GM19238 (cell line): ENCODE results near the gene RGS19.

Experiments
- DNase-seq: peaks from one replicate; pipeline ENCODE4 v3.0.0; 2011; ENCODE audit warnings: low spot score; ENCODE audit not compliant: insufficient read length

RGS19 gene

DNA sequence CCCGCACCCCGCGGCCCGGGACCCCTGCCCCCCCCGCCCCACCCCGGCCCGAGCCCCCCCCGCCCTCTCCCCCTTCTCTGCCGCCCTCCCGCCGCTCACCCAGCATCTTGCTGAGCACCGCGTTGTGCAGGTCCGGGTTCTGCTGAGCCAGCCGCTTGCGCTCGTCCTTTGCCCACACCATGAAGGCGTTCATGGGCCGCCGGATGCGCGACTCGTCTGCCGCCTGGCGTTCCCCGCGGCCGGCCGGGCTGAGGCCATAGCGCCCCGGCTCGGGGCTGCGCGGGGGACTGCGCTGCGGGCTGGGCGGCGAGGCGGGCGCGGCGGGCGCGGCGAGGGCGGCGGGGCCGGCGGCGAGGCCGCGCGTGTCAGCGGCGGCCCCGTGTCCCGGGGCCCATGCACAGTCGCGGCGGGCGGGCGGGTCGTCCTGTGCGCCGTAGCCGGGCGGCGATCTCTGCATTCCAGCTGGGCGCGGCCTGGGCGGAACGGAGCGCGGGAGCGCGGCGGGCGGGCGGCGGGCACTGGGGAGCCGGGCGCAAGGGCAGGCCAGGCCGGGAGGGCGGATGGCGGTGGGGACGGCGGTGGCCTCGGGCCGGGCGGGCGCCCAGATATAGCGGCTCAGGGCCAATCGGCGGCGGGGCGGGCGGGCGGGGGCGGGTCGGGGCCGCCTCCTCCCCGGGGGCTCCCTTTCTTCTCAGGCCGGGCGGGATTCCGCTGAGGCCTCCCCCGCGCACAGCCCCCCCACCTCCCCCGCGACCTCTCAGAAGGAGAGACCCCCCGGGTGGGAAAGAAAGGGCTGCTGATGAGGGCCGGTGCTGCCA lies 30.0 kb downstream of the RGS19 start, which contains the start of gene SOX18:
Gene SOX18, minus strand, starts transcription at position 580 of the 818 bp plus-strand sequence. Its CDS starts 123 bp downstream, at position 457.
- no peak for DNase-seq

DNA sequence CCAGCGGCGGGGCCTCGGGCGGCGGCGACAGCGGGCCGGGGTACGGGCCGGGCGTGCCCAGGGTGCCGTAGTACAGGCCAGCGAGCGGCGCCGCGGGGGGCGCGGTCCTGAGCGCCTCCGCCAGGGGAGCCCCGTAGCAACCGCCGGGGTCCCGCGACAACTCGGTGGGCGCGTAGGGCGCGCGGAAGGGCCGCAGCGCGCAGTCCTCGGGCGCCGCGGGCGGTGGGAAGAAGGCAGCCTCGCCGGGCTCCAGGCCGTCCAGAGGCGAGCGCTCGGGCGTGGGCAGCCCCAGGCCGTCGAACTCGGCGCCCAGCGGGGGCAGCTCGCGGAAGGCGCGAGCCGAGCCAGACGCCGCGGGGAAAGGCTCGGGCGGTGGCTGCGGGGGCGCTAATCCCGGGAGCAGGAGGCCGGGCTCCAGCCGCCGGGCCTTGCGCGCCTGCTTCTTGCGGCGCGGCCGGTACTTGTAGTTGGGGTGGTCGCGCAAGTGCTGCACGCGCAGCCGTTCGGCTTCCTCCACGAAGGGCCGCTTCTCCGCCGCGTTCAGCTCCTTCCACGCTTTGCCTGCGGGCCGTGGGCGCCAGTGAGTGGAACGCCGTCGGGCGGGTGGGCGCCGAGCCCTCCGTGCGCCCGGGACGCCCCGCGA lies 30.8 kb downstream of the RGS19 start:
- DNase-seq, result no peak

DNA sequence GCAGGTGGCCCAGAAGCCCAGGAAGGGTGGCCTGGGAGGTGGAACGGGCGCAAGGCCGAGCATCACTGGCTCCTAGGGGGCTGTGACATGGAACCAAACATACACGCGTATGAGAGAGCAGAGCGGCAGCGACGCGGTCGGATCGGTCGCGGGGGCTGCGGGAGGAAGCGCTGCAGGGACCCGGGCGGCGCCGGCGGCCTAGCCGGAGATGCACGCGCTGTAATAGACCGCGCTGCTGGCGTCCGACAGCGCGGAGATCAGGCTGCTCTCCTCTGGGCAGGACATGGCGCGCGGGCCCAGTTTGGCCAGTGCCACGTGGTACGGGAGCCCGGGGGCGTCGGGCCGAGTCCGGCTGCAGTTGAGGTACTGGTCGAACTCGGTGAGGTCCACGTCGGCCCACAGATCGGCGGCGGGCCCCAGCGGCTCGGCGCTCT lies 31.3 kb downstream of the RGS19 start:
- no peak for DNase-seq

DNA sequence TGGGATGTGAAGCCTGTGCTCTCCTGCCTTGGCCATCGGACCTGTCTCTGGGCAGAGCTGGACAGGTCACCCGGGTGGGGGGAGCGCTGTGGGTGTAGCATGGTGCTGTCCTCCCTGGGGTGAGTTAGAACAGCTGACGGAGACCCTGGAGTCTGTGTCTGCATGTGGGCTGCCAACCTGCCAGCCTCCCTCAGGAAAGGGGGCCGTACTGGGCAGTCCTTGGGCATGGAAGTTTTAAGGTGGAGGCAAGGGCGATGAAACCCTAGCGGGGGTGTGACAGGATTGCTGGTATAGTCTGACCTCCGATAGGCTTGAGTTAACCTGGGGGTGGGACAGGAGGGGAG lies 32.3 kb downstream of the RGS19 start:
- DNase-seq, result no peak

DNA sequence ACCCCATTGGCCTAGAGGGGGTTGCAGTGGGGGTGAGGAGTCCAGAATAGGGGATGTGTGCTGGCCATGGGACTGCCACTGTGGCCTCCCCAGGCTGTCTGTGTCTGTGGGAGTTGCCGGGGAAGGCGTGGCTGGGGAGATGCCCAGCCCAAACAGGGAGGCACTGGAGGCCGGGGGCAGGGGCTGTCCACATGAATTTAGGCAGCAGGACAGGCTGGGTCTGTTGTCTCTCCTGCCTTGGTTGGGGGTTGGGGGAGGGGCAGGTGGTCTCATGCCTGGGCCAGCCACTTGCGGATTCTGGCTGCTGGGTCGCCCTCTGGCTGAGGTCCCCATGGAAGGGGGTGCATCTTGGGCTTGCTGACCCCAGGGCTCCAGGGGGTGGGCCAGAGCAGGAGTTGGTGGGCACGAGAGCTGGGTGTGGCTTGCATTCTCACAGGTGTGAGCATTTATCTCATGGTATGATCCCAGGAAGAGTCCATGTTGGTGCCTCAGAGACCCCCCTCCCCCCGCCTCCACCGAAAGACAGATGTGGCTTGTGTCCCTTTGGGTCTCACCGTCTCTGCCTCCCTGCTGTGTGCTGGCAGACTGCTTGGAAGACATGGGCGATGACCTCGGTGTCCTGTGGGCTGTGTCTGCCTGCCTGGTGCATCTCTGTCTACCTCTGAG lies 33.8 kb downstream of the RGS19 start:
- DNase-seq, result no peak

DNA sequence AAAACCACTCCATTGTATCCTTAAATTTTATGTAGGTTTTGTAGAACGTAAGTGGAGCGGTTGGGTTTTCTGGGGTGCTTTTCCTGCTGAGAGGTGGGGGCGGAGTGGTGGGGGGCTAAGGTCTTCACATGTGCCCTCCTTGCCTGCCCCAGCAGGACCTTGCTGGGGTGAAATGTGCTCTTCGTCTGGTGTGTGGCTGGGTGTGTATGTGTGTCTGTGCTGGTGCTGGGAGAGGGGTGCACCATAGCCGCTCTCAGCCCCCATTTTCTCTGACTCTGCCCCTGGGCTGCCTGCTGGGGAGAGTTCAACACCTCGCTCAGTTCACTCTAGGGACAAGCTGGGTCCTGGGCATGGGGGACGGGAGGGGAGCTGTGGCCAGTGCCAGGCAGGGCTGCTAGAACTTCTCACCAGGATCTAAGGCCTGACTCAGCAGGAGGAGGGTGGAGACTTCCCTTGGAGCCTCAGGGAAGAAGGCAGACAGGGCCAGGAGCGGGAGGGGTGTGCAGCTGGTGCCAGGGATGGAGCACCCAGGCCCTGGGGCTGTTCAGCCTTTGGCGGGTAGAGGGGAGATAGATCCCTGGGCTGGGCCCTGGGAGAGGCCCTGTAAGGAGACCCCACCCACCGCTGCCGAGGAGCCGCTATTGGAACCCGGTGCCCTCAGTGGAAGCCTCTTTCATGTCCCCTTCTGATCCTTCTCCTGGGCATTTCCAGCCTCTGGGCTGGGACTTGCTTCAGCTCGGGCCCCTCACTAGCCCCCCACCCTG lies 34.7 kb downstream of the RGS19 start:
- DNase-seq, result no peak

DNA sequence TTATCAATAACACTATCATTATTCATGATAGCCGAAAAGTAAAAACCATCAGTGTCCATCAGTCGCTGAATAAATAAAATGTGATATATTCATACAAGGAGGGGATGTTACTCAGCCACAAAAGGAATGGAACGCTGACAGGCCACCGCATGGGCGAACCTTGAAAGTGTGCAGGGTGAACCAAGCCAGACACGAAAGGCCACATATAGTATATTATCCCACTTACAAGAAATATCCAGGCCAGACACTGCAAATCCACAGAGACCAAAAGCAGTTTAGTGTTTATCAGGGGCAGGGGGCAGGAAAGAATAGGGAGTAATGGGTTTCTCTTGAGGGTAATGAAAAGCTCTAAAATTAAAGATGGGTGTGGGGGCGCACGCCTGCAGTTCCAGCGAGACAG lies 35.5 kb downstream of the RGS19 start:
- no peak for DNase-seq

DNA sequence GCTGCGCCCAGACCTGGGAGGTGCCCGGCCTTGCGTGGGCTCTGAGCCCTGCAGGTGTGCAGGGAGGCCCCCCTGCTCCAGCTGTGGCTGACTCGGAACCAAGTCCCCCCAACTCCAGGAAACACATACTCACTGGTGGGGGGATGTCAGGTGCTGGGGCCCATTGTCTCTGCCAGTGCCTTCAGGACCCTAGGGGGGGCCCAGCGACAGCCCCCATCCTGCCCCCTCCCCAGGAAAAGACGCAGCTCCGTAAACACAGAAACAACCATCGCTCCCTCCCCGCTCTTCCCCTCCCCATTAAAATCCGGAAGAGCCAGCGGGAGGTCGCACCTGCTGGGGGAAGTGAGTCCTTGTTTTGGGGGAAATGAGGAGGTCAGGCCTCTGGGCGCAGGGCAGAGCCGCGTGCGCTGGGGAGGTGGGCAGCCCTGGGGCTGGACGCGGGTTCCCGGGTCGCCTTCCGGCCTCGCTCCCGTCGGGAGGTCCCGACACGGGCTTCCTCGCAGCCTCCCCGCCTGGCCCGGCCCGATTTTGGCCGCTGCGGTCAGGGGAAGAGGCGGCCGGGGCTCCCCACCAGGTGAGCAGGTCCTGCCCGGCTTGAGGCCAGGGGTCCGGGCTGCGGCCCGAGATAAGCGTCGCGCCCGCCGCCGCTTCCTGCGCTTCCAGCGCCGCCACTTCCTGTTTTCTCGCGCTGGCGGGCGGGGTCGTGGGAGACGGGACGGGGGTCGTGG lies 37.1 kb downstream of the RGS19 start:
- no peak for DNase-seq

DNA sequence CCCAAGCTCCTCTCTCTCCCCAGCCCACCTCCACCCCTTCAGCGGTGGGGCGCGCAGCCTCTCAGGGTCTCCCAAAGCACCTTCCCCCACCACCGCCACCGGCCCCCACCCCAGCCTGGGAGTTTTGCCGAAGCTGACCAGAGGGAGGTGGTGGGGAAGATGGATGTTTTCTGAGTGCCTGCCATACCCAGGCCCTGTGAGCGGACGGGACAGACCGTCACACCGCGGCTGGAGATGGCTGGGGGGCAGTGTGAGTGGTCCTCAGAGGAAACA lies 37.6 kb downstream of the RGS19 start:
- no peak for DNase-seq

DNA sequence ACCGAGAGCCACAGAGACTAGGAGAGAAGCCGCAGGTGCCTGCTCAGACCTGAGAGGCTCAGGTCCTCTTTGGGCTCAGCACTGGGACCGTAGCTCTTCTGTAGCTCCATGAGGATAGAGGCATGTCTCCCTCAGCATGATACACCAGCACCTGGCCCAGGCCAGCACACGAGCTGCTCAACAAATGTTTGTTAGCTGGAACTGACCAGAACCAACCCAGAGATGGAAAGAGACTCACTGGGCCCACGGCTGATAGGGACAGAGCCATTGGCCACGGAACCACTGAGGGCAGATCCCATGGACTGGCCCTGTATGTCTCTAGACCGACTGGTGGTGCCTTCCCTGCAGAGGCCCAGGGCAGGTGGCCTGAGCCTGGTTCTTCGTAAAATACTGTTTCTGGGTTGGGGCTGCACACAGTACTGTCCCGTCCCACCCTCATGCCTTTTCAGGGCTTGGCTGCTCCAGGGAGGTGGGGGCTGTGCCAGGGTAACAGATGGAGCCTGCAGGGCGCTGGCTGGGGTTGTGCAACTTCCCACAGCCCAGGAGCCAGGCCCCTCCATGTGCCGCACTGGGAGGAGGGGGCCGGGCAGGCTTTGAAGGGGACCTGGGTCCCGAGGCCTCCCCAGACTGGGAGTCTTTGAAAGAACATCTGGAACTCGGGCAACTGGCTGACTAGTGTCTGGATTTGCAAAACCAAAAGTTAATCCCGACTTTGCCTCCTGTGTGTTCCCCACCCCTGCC lies 38.1 kb downstream of the RGS19 start:
- DNase-seq, result no peak

DNA sequence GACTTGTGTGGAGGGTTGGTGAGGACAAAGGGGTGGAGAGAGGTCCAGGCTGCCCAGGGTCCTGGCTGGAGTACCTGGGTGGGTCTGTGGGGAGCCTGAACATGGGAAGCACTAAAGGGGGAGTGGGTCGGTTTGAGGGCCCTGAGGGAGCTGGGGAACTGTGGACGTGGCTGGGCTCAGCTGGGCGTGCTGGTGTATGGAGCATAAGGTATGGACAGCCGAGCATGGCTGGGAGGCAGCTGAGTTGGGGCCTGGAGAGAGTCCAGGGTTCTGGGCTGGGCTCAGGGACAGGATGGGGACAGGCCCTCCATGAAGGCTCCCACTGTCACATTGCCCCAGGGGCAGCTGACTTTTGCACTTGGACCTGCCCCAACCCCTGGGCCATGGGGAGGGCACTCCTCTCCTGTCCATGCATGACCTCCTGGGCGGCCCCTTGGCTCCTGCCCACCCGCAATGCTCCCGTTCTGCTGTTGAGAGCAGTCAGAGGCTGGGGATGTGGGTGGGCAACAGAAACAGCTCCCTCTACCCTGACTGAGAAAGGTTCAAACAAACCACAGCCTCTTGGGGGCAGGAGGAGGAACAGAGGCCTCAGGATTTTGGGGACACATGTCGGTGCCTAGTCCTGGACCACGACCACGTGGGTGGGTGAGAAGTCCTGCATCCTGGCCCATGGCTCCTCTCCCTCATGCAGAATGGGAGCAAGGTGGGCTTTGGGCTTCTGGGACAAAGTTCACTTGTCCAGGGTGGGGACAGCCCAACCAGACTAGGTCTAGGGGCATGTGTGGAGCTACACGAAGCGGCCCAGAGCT lies 38.9 kb downstream of the RGS19 start:
- no peak for DNase-seq

DNA sequence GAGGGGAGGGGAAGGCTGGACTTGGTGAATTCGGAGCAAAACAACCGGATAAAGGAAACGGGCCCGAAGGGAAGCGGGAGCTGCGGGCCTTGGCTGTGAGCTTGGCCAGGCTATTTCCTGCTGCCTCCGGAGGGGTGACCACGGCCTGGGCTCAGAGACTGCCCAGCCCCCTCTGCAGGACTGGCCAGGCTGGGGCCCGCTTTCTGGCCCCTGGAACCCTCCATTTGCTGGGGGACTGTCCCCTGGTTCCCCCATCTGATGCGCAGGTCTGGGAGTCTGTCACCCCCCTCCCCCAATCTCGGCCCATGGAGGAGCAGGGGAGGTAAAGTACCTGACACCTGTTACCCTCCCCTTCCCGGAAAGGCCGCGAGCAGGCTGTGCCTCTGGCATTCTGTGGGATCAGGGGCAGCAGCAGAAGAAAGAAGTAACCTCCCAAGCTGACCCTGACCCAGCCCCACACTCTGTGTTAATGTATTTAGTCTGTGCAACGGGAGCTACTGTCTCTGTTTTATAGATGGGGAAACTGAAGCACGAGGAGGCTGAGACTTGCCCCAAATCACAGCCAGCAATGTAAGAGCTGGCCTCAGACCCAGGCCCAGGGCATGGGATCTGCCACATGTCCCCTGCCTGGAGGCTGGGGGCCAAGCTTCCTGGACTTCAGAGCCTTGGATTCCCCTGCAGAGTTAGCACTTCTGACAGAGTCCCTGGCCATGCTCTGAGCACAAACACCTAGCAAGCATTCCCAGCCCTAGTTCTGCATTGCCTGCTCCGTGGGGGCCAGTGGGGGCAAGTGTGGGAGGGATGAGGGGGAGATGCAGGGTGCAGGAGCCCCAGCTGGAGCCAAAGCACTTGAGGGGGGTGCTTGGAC lies 39.8 kb downstream of the RGS19 start:
- DNase-seq, result no peak

DNA sequence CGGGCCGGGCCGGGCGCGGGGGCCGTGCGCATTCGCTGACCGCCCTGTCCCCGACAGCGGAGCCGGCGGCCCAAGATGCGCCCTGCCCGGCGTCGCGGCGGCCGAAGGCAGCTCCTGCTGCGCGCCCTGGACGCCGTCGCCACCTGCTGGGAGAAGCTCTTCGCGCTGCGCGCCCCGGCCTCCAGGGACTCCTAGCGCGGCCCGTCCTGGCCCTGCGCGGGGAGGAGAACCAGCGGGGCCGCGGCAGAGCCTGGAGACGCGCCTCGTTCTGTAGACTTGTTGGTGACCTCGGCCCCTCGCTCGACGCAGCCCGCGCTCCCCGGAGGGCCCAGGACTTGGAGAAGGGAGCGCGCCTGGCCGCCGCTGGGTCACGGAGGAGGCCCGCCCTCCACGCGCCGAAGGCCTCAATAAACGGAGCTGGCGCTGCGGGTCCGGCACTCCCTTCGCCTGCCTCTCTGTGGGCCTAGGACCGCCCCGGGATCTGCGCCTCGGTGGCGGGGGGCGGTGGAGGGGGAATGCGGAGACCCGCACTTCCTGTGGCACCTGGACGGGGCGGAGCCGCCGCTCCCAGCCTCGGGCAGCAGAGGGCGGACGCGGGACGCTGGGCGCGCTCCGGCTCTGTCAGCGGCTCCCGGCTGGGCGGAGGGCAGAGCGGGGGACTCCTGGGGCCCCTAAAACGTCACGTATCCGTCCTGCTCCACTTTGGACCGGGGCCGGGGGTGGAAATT lies 40.6 kb downstream of the RGS19 start:
- DNase-seq, result peak; percentile 94

DNA sequence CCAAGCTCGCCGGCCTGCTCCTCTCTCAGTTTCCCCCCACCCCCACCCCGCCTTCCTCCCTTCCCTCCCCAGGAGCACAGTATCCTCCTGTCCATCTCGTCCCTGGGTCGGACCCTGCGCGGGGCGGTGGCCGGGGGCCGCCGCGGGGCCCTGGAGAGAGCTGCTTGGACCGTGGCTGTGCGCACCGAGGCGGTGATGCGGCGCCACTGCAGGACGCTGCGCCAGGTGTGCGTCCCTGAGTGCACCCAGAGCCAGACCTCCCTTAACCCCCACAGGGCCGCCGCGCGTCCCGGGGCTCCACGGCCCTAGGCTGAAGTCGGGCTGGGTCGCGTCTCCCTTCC lies 41.1 kb downstream of the RGS19 start:
- DNase-seq, result peak; percentile 61

DNA sequence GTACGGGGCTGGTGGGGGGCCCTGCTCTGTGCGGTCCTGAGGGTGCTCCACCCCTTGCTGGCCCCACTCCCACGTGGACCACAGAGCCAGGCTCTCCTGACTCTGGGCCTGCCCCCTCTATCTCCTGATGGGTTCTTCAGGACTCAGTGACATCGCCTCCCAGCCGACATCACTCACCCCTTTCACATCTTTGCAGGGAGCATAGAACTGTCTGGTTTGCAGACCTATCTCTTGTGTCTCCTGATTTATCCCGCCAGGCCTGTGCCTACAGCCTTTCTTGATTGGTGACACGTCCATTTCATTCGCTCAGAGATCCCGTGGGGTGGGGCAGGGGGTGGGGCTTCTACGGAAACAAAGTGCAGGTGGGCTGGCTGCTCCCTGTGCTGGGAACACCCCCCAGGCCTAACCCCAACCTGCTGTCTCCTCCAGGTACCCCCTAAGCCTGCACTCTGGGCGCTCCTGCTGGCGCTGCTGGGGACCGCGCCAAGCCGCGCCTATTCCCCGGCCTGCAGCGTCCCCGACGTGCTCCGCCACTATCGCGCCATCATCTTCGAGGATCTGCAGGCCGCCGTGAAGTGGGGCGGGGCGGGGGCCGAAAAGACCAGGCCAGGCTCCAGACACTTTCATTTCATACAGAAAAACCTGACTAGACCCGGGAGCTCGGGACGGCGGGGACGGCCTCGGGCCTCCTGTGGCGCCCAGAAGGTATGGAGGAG lies 41.7 kb downstream of the RGS19 start:
- no peak for DNase-seq

DNA sequence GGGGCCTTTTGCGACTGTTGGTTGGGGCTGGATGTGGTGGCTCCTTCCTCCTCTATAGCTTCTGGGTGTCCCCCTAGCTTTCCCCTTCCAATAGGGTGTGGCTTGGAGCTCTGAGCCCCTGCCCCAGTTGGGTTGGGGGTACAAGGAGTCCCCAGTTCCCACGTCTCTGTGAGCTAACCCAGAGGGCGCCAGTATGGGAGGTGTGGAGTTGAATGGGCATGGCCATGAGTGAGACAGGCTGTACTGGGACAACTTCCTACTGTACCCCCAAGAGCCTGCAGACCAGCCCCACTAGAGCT lies 42.2 kb downstream of the RGS19 start:
- no peak for DNase-seq

DNA sequence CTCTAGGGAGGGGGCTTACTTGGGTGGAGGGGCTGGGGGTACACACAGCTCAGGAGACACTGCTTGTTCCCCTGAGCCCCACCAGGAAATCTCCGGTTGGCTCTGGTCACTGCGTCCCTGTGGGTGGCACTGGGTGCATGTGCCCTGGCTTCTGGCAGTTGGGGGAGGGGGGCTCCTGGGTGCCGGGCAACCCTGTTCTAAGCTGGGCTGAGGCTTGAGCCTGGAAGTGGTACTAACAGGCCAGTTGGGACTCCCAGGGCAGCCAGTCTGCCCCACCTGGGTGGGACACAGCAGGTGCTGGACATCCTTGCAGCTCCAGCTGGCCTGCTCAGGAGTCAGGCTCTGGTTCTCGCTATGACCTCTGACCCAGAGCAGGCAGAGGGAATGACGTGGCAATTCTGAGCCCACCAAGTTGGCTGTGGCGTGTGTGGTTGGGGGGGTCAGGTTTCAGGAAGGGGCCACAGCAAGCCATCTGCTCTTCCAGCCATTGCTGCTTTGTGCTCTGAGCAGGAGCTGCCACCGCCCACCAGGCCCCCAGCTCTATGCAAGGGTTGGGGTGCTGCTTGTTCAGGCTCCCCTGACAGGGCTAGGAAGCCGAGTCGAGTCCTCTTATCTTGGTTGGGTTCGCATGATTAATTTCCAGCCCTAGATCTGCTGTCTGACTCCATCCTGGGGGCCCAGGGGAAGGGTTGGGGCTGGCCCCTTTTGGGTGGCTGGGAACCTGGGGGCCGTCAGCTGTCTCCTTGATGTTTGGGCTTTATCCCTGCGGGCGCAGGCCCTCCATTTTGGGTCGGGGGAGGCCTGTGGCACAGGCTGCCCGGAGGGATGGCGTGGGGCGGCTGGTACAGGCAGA lies 42.7 kb downstream of the RGS19 start:
- DNase-seq, result no peak
